CD14-positive monocyte (primary cell): ENCODE measurements around the gene PIK3AP1. TPM values are rescaled to one million over a fixed set of nuclear protein-coding genes. Genes with fewer than 3 reads are reported as not detected.

Experiments
- DNase-seq, 3 donors: peaks; one replicate each; pipeline ENCODE4 v3.0.0-alpha.2; 2011 to 2022
- H2AFZ ChIP-seq: 2 replicates; pipeline ENCODE4 v1.6.0; 2012; ENCODE audit warnings: mild to moderate bottlenecking, low read depth, low read length, inconsistent platforms; ENCODE audit not compliant: insufficient read depth, poor library complexity, severe bottlenecking
- H3K27ac ChIP-seq, 2 donors: 1 replicate in 1 of 2; 2 replicates in 1 of 2; pipeline ENCODE4 v1.5.1; 2012 to 2013; ENCODE audit warnings: low read length in 2 of 2, control low read depth in 1 of 2, inconsistent platforms in 1 of 2, low read depth in 1 of 2, mild to moderate bottlenecking in 1 of 2
- H3K27me3 ChIP-seq, 2 donors: one replicate each; pipeline versions ENCODE4 v1.6.0 to v1.6.1; 2011 to 2013; ENCODE audit warnings: low read length in 2 of 2; ENCODE audit not compliant: control insufficient read depth in 2 of 2, insufficient read depth in 2 of 2
- H3K36me3 ChIP-seq, 2 donors: replicated peaks in 1 of 2; 1 replicate in 1 of 2; 2 replicates in 1 of 2; pipeline versions ENCODE4 v1.5.1 to v1.6.1; 2012 to 2013; ENCODE audit warnings: low read length in 2 of 2, control low read depth in 1 of 2, inconsistent platforms in 1 of 2, mild to moderate bottlenecking in 1 of 2; ENCODE audit not compliant: insufficient read depth in 2 of 2, control insufficient read depth in 1 of 2
- H3K4me1 ChIP-seq, 2 donors: 1 replicate in 1 of 2; 2 replicates in 1 of 2; pipeline versions ENCODE4 v1.5.1 to v1.6.1; 2012 to 2013; ENCODE audit warnings: low read length in 2 of 2, control low read depth in 1 of 2, inconsistent platforms in 1 of 2, mild to moderate bottlenecking in 1 of 2, moderate library complexity in 1 of 2; ENCODE audit not compliant: insufficient read depth in 2 of 2, control insufficient read depth in 1 of 2
- H3K4me2 ChIP-seq: replicated peaks from 2 replicates; pipeline ENCODE3; 2012; ENCODE audit warnings: low read length, moderate library complexity, mild to moderate bottlenecking; ENCODE audit not compliant: poor library complexity, severe bottlenecking; ENCODE audit errors: extremely low read depth
- H3K4me3 ChIP-seq, 3 experiments: fragments of 200-600 bp in 1 of 3; sonication (generic) in 1 of 3; replicated peaks in 1 of 3; 1 replicate in 2 of 3; 2 replicates in 1 of 3; pipeline ENCODE4 v1.5.1; 2011 to 2013; ENCODE audit warnings: low read length in 3 of 3, mild to moderate bottlenecking in 3 of 3, control low read depth in 2 of 3, low read depth in 2 of 3, inconsistent platforms in 1 of 3, moderate library complexity in 1 of 3
- H3K79me2 ChIP-seq: 2 replicates; pipeline ENCODE4 v1.6.0; 2012; ENCODE audit warnings: mild to moderate bottlenecking, control low read depth, inconsistent platforms, low read length, moderate library complexity; ENCODE audit not compliant: insufficient read depth
- H3K9ac ChIP-seq: 2 replicates; pipeline ENCODE4 v1.6.0; 2017; ENCODE audit warnings: low read length, mild to moderate bottlenecking; ENCODE audit not compliant: insufficient read depth, poor library complexity, severe bottlenecking
- H3K9me3 ChIP-seq, 2 donors: replicated peaks in 1 of 2; 1 replicate in 1 of 2; 2 replicates in 1 of 2; pipeline versions ENCODE4 v1.5.1 to v1.6.1; 2012 to 2013; ENCODE audit warnings: low read length in 2 of 2, control low read depth in 1 of 2; ENCODE audit not compliant: control insufficient read depth in 1 of 2, insufficient read depth in 1 of 2
- H4K20me1 ChIP-seq: 2 replicates; pipeline ENCODE4 v1.6.0; 2012; ENCODE audit warnings: mild to moderate bottlenecking, low read length, control low read depth, moderate library complexity; ENCODE audit not compliant: insufficient read depth
- H3K27ac Mint-ChIP-seq, 7 donors: one replicate each; pipeline ENCODE4 v1.8.0; 2020; ENCODE audit warnings: mild to moderate bottlenecking in 7 of 7, mixed read lengths in 7 of 7, moderate library complexity in 6 of 7, inconsistent platforms in 2 of 7
- H3K27me3 Mint-ChIP-seq, 3 donors: one replicate each; pipeline ENCODE4 v1.8.0; 2021 to 2022; ENCODE audit warnings: low read depth in 3 of 3, mild to moderate bottlenecking in 3 of 3, mixed read lengths in 3 of 3, moderate library complexity in 3 of 3, inconsistent platforms in 1 of 3
- H3K36me3 Mint-ChIP-seq, 2 donors: one replicate each; pipeline ENCODE4 v1.8.0; 2020; ENCODE audit warnings: mixed read lengths in 2 of 2, inconsistent platforms in 1 of 2, mild to moderate bottlenecking in 1 of 2
- H3K4me1 Mint-ChIP-seq: one replicate; pipeline ENCODE4 v1.8.0; 2020; ENCODE audit warnings: mild to moderate bottlenecking, mixed read lengths
- H3K4me3 Mint-ChIP-seq, 2 donors: one replicate each; pipeline ENCODE4 v1.8.0; 2020; ENCODE audit warnings: mild to moderate bottlenecking in 2 of 2, mixed read lengths in 2 of 2, moderate library complexity in 1 of 2
- H3K9me3 Mint-ChIP-seq, 7 donors: one replicate each; pipeline ENCODE4 v1.8.0; 2020 to 2022; ENCODE audit warnings: mixed read lengths in 7 of 7, mild to moderate bottlenecking in 6 of 7, moderate library complexity in 6 of 7, inconsistent platforms in 2 of 7
- CTCF ChIP-seq: fragments of 200-600 bp; IDR thresholded peaks from one replicate; pipeline ENCODE4 v1.8.0; 2022; ENCODE audit warnings: antibody characterized with exemption, mild to moderate bottlenecking
- WGBS: methylation state at CpG from one replicate; pipeline ENCODE4 v1.1.5; 2013; ENCODE audit warnings: missing lambda C conversion rate; ENCODE audit not compliant: insufficient coverage; 5-methylcytosine and 5-hydroxymethylcytosine counted together
- intact Hi-C, 2 donors: fragments of 100-400 bp; cut with micrococcal nuclease; formaldehyde crosslinking; loops; one replicate each; pipeline versions ENCODE4 v1.15.0 to v1.15.1; 2023
- polyA plus RNA-seq, 3 donors: library from polyadenylated mRNA; depleted of rRNA in 1 of 3; unstranded in 2 of 3; stranded (reverse) in 1 of 3; fragments of 300-500 nt in 2 of 3; fragments of >200 nt in 1 of 3; fragmentation: Illumina TruSeq in 2 of 3; gene quantifications; 1 replicate in 2 of 3; 2 replicates in 1 of 3; pipeline ENCODE4 v1.2.3, GENCODE V29; 2012 to 2021

The PIK3AP1 gene
- polyA plus RNA-seq, 3 donors = 95.5 to 157 (median 112) TPM

GRCh38 chr10:96658844-96659243 is 61.5 kb downstream of the PIK3AP1 start:
- Histone ChIP-seq H3K4me1 (peaks cover 78 to 84% of the 10 kb centered on the region in 2 donors), H3K9me3 (no peaks in the 10 kb centered on the region), H3K27ac (peak overlapping the region; percentile 77 to 80), H3K4me3 (no peak overlapping the region), H3K36me3 (peaks cover 2 to 10% of the 10 kb centered on the region in 2 donors), H3K79me2 (peaks cover 92% of the 10 kb centered on the region), H3K4me2 (peak overlapping the region; percentile 38), H4K20me1 (peaks cover 57% of the 10 kb centered on the region), H3K9ac (no peak overlapping the region), H2AFZ (no peak overlapping the region), H3K27me3 (no peaks in the 10 kb centered on the region)
- Mint-ChIP-seq H3K27ac (peak overlapping the region; percentile 93 to 98 (median 96)), H3K4me3 (no peak overlapping the region), H3K27me3 (peaks cover 0 to 4% (median 2%) of the 10 kb centered on the region in 3 donors), H3K36me3 (peaks cover 22 to 41% of the 10 kb centered on the region in 2 donors), H3K4me1 (peaks cover 76% of the 10 kb centered on the region), H3K9me3 (peaks cover 0 to 5% (median 0%) of the 10 kb centered on the region in 7 donors)
- WGBS = 77% methylated on average over 3 of the region's 3 CpGs
- intact Hi-C loops = loop anchor here in 1 of 2 donors (5.0 kb wide), 1 partner anchor 33 kb away; no protein-coding TSS in a partner anchor
- DNase-seq = no peak
- no peak for TF ChIP-seq CTCF

DNA sequence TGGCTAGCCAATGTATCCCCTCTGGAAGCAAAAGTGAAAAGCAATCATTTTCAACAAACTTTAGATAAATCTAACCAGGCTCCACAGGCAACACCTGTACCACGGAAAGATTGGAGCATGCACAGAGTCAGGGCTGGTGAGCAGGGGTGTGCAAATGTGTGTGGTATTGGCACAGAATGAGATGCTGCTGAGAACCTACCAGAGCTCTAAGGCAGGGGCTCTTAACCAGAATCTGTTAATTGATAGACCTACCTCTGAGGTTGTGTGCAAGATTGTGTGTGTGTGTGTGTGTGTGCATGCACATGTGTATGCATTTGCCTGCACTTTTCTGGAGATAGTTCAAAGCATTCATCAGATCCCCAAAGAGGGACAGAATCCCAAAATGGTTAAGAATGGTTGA is 62.9 kb downstream of the PIK3AP1 start:
- intact Hi-C loops = loop anchor here in 1 of 2 donors (1.0 to 5.0 kb wide), 2 partner anchors 16 to 35 kb away; no protein-coding TSS in a partner anchor

More for the DNA sequence above, 62.9 kb downstream of the PIK3AP1 start:
- H3K27me3 ChIP-seq = no peaks in the 10 kb centered on the region
- H3K4me3 ChIP-seq = peak overlapping the region in 1 of 3 experiments; percentile 63
- H3K27ac ChIP-seq = peak overlapping the region; percentile 77 to 85
- H3K9ac ChIP-seq = no peak overlapping the region
- no peak overlapping the region for H2AFZ ChIP-seq
- Mint-ChIP-seq H3K27ac (peak overlapping the region; percentile 93 to 98 (median 96)), H3K36me3 (peaks cover 22 to 47% of the 10 kb centered on the region in 2 donors), H3K9me3 (peaks cover 0 to 5% (median 0%) of the 10 kb centered on the region in 7 donors), H3K27me3 (peaks cover 0 to 4% (median 2%) of the 10 kb centered on the region in 3 donors), H3K4me3 (peak overlapping the region; percentile 13 to 87), H3K4me1 (peaks cover 85% of the 10 kb centered on the region)
- H3K4me1 ChIP-seq = peaks cover 89 to 92% of the 10 kb centered on the region in 2 donors
- H3K9me3 ChIP-seq = no peaks in the 10 kb centered on the region
- WGBS = no CpG with 5 or more reads among the region's 1 CpG
- no peak for DNase-seq
- TF ChIP-seq CTCF = no peak
- H4K20me1 ChIP-seq = peaks cover 47% of the 10 kb centered on the region
- H3K79me2 ChIP-seq = peaks cover 94% of the 10 kb centered on the region
- H3K4me2 ChIP-seq = peak overlapping the region; percentile 63
- H3K36me3 ChIP-seq = peaks cover 2 to 12% of the 10 kb centered on the region in 2 donors
